CD4-positive, alpha-beta T cell treated with Interleukin-12 subunit alpha and Interleukin-12 subunit beta, for 1 hour (primary cell): Measurements from ENCODE around the gene SLK.

Experiments used
- DNase-seq: peaks from one replicate; pipeline ENCODE4 v3.0.0-alpha.2; 2020

Gene SLK

GRCh38 chr10:104035194-104036068 is 68.5 kb downstream of the SLK start:
- DNase-seq: no peak

- DNase-seq: no peak
Observed at GRCh38 chr10:104036069-104036384, 69.1 kb downstream of the SLK start.

GRCh38 chr10:104036518-104037260 is 69.7 kb downstream of the SLK start:
- DNase-seq: no peak

- DNase-seq: no peak
Observed at GRCh38 chr10:104037261-104037951, 70.5 kb downstream of the SLK start.

- no peak for DNase-seq
Observed at GRCh38 chr10:104038537-104038936, 71.6 kb downstream of the SLK start.

- no peak for DNase-seq
Observed at GRCh38 chr10:104038958-104039752, 72.2 kb downstream of the SLK start.

GRCh38 chr10:104040382-104040781 is 73.4 kb downstream of the SLK start:
- DNase-seq: no peak

- no peak for DNase-seq
Observed at GRCh38 chr10:104040862-104041789, 74.2 kb downstream of the SLK start.

GRCh38 chr10:104041891-104042535 is 75.1 kb downstream of the SLK start:
- no peak for DNase-seq

GRCh38 chr10:104043185-104043830 is 76.4 kb downstream of the SLK start:
- DNase-seq: no peak

- DNase-seq: no peak
Observed at GRCh38 chr10:104043854-104044253, 76.9 kb downstream of the SLK start.

GRCh38 chr10:104045151-104046089 is 78.5 kb downstream of the SLK start:
- DNase-seq: no peak

- DNase-seq: no peak
Observed at GRCh38 chr10:104046651-104047050, 79.7 kb downstream of the SLK start.

- DNase-seq: no peak
Observed at GRCh38 chr10:104049504-104050250, 82.7 kb downstream of the SLK start.

- DNase-seq: no peak
Observed at GRCh38 chr10:104052431-104052830, 85.5 kb downstream of the SLK start.

- DNase-seq: no peak
Observed at GRCh38 chr10:104053201-104053600, 86.3 kb downstream of the SLK start.

GRCh38 chr10:104054430-104054829 is 87.5 kb downstream of the SLK start:
- no peak for DNase-seq

GRCh38 chr10:104056619-104057273 is 89.8 kb downstream of the SLK start:
- DNase-seq: no peak
